ENCODE data around the gene WDR20.

DNA sequence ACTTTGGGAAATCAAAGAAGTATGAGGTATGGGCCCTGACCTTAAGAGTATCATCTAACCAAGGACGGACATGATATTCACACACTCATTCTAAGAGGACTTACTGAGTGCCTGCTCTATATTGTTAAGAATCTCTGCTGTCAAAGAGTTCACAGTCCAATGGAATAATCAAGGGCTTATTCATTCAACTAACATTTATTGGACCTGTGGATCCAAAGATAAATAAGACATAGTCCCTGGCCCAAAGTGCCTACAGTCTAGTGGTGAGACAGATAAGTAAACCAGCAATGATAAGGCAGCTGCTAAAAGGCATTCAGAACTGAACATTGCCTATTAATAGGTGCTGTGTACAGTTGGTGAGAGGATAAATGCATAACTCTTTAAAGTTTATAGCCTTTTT, 11.0 kb downstream of the WDR20 start:
- TF ChIP-seq EZH2phosphoT487 (IDR thresholded peaks at IDR 0.05; ENCODE audit: borderline replicate concordance, low read length), result no peak
- TF ChIP-seq, protein P1, sequence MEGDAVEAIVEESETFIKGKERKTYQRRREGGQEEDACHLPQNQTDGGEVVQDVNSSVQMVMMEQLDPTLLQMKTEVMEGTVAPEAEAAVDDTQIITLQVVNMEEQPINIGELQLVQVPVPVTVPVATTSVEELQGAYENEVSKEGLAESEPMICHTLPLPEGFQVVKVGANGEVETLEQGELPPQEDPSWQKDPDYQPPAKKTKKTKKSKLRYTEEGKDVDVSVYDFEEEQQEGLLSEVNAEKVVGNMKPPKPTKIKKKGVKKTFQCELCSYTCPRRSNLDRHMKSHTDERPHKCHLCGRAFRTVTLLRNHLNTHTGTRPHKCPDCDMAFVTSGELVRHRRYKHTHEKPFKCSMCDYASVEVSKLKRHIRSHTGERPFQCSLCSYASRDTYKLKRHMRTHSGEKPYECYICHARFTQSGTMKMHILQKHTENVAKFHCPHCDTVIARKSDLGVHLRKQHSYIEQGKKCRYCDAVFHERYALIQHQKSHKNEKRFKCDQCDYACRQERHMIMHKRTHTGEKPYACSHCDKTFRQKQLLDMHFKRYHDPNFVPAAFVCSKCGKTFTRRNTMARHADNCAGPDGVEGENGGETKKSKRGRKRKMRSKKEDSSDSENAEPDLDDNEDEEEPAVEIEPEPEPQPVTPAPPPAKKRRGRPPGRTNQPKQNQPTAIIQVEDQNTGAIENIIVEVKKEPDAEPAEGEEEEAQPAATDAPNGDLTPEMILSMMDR (conservative IDR thresholded peaks at IDR 0.05; ENCODE audit: low read depth, low read length), result no peak
